NB4 (cell line): ENCODE results near the gene ARID1B.

ENCODE experiments used
- CTCF ChIP-seq: IDR thresholded peaks from one replicate; pipeline ENCODE4 v1.5.1; 2012; ENCODE audit warnings: low read depth, low read length
- POLR2A ChIP-seq: IDR thresholded peaks from 2 replicates; pipeline ENCODE4 v1.6.1; 2011; ENCODE audit warnings: mild to moderate bottlenecking; ENCODE audit not compliant: insufficient read length; ENCODE audit errors: extremely low read depth
- TF ChIP-seq, protein P1 (sequence below): IDR thresholded peaks from 2 replicates; pipeline ENCODE4 v1.6.1; 2011; ENCODE audit warnings: low read depth, low read length

GRCh38 chr6:157155804-157156203 is 378.6 kb downstream of the ARID1B start:
- no peak for TF ChIP-seq CTCF
- TF ChIP-seq POLR2A = no peak
- TF ChIP-seq, protein P1, sequence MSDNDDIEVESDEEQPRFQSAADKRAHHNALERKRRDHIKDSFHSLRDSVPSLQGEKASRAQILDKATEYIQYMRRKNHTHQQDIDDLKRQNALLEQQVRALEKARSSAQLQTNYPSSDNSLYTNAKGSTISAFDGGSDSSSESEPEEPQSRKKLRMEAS = no peak
